NAMALWA (cell line): ENCODE data around the gene GLIS1.

ENCODE experiments used
- DNase-seq: peaks from one replicate; pipeline ENCODE4 v3.0.0-alpha.2; 2015; ENCODE audit warnings: low spot score

GLIS1 gene

DNA sequence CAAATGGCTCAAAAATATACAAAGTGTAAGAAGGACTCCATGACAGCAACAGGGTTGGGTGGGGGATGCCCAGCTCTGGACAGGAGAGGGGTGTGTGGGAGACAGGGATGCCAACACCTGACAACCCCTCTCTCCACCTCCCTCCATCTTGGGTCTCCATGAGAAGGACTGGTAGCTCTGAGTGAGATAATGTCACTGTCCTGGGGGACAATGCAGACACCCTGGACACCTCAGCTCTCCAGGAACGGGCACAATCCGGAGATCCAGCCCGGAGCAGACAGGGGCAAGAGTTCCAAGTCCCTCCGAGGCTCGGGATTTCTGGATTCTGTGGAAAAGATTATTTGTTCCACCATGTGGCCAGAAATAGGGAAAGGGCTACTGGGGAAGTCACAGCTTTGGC lies 122.5 kb downstream of the GLIS1 start:
- no peak for DNase-seq

DNA sequence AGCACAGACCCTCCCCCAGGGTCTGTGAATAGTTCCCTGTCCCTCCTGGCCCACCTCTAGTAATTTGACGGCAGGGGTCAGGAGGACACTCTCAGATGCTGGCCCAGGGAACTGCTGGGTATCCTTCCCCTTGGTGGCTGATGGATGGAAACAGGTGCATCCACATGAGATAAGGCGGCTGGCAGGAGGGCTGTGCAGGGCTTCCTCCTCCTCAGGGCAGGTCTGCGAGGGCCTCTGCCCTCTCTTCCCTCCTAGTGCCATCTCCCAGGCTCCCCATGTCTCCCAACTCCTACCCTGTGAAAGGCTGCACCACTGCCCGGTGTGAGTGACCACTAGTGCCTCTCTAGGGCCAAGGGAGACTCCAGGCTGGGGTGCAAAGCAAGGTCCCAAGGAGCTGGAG lies 123.9 kb downstream of the GLIS1 start:
- DNase-seq = no peak

DNA sequence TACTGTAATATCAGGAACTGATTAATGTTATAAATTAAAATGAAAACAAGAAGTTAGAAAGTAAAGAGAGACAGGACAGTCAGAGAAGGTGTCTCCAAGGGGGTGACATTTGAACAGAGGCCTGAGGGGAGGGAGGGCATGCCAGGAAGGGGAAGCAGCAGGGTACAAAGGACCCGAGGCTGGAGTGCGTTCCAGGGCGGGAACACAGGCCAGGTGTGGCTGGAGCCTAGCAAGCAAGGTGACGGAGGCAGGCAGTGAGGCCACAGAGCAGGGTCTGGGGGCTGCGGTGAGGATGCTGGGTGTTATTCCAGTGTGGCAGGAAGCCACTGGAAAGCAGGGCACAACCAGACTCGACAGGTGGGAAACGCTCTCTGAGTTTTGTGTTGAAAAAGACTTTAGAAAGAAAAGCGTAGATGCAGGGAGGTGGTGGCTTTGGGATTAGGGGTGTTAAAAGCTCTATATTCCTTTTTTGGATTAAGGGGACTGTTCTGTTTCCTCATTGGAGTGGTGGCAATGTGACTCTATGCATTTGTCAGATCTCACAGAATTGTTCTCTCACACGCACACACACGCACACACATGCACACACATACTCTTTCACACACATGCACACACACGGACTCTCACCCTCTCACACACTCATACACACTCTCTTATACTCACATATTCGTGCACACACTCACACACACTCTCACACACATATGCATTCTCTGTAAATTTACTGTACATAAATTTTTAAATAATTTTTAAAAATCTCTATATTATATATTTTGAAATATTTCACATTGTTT lies 124.5 kb downstream of the GLIS1 start:
- DNase-seq = no peak

DNA sequence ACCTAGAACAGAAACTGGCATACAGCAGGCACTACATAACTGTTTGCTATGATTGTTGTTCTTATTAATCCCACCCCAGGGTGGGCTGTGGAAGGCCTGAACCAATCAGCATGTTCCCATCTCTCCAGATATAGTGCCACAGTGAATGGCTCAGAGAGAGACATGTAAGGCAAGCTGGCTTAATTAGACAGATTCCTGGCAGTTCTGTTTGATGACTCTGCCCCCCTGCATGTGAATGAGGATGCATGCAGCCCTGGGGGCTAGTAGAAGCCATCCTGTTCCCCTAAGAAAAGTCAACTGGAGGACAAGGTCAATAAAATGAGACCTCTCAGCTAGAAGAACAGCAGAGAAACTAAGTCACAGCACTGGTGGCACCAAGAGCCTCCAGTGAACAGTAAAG lies 130.3 kb downstream of the GLIS1 start:
- no peak for DNase-seq

DNA sequence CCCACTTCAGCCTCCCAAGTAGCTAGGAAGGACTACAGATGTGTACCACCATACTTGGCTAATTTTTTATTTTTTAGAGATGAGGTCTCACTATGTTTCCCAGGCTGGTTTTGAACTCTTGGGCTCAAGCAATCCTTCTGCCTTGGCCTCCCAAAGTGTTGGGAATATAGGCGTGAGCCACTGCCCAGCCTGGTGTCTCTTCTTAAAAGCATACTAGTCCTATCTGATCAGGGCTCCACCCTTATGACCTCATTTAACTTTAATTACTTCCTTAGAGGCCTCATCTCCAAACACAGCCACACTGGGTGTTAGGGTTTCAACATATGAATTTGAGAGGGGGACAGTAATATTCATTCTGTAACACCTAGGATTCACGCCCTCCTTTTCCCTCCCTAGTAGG lies 130.9 kb downstream of the GLIS1 start:
- no peak for DNase-seq

DNA sequence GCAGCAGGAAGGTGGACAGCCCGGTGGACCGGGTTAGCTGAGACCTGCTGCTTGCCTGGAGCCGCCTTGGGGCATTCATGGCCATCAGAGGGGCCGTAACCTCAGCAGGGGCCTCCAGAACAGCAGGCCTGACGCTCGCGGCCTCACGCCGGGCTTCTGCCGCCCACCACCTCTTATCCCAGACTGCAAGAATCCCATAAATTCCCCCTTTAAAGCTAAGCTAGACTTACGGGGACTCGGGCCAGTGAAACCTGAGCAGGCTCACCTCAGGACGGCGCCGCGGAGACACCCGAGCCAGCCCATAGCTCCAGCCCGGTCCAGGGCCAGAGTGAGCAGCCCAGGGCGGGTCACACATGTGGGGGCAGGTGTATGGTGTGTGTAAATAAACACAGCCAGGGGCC lies 132.3 kb downstream of the GLIS1 start:
- no peak for DNase-seq

DNA sequence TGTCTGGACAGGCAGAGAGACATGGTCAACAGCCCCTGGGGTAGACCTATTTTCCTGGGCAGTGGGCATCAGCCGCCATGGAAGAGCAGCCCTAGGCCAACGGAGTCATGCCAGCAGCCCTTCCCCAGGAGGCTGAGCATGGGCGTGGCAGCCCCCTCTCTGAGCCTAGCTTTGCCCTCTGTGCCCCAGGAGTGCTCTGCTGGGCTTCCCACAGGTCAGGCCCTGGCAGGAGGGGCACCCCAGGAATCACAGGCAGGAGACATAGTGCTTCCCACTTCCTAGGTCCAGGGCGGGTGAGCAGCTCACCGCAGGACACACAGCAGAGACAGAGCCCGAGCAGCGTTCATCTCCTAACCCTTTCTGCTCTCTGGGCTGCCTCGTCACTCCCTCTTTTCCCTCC lies 132.8 kb downstream of the GLIS1 start:
- no peak for DNase-seq

DNA sequence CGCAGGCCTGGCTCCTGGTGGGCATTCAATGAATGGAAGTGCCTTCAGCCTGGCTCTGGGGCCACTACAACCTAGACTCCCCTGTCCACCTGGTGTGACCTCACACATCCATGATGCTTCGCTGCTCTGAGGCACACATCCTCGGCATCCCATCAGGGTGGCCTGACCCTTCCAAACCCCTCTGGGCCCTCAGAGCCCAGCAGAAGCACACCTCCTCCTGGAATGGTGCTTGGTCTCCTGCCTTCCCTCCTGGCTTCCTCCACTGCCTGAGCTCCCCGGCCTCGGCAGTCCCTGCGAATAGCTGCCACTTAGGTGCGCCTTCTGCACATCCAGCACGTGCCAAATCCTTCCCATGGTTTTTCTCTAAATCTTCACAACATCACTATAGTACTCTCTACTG lies 133.8 kb downstream of the GLIS1 start:
- no peak for DNase-seq

DNA sequence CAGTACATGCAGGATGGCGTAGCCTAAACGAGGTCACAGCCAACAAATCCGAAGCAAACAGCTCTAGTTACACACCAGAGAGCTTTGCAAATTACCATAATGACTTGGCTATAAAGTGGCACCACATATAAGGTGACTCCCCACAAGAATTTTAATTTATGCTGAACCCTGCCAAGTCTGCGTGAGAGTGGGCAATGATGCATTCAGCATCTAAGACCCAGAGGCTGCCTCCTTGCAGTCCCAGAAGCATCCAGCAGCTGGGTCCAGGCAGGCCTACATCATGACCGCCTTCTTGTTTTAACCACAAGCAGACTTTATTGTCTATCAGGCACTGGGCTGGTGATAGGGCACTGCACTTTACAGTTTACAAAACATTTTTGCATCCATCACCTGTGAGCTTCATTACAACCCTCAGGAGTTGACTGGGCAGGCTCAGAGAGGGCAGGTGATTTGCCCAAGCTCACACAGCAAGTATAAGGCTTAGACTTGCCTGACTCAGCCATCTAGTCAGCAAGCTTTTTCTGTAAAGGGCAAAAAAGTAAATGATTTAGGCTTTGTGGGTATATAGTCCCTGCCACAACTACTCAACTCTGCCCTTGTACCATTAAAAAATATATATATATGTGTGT lies 134.6 kb downstream of the GLIS1 start:
- no peak for DNase-seq

DNA sequence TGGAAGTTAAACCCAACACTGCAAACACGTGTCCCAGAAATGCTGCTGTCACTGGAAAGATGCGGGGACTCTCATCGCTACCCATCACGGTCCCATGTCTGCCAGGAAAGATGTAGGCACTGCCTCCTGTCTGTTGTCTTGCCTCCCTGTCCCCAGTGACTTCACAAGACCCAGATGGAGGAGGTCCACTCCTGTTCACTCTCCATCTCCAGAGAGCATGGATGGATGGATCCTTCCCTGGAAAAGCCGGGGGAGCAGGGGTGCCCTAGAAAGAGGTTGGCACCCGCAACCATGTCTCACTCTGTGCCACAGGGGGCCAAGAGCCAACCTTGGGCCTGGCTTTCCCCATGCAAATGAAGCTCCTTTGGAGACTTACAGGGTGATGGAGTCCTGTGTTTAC lies 135.5 kb downstream of the GLIS1 start:
- DNase-seq = no peak

DNA sequence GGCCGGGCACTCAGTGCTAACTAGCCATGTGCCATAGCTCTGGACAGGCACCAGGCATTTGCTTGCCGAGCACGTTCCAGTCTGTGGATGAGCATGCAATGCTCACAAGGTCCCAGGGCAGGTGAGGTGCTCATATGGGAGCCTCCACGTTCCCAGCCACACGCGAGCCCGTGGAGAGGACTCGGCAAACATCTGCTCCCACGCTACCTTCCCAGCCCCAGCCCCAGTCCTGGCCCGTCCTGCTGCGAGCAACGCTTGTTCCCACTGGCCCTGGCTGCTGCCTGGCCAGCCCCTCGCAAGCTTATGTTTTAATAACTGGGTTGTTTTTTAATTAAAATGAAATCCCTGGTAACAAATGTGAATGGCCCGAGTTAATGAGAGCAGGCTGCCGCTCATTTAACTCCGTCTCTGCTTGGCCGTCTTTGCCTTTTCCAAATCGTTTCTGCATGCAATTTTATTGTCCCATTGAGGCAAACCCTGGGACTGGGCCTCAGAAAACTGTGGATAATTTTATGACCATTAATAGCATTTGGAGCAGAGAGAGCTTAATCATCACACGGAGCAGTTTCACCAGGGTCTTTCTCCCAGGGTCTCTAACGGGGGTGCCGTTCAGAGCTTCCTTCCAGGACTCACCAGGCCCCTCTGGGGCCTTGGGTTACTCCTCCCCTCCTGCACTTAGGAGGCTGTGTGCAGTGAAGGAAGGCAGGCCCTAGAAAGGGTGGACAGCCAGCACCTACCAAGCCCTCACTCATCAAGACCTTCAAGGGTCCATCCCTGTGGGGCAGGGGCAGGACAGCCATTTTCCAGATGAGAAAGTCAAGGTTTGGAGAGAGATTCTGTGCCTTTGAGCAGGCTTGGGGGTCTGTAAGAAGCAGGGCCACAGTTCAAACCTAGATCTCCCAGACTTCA lies 136.8 kb downstream of the GLIS1 start:
- DNase-seq = no peak

DNA sequence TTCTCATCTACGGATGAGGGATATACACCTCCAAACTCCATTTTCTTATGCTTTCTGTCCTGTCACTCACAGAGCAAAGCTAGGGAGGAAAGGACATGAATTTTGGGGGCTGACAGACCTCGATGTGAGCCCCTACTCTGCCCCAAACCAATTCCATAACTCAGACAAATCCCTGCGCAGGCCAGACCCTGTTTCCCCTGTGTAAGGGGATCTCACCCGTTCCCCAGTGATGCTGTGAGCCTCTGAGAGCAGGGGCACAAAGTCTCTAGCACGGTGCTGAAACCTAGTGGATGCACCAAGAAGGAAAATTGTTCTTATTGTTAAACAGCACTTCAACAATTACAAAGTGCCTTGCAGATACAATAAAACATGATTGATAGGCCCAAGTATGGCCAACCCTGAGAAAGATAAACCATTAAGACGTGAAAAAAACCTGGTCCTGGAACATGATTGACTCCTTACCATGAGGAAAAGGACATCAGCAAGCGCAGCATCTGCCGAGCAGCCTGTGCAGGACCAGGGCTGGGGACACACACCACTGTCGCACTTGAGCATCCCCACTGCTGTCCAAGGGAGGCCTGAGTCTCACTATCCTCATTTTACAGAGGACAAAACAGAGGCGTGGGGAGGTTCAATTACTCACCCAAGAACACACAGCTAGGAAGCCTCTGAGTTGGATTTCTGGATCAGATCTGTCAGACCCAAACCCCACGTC lies 137.8 kb downstream of the GLIS1 start:
- DNase-seq = no peak

DNA sequence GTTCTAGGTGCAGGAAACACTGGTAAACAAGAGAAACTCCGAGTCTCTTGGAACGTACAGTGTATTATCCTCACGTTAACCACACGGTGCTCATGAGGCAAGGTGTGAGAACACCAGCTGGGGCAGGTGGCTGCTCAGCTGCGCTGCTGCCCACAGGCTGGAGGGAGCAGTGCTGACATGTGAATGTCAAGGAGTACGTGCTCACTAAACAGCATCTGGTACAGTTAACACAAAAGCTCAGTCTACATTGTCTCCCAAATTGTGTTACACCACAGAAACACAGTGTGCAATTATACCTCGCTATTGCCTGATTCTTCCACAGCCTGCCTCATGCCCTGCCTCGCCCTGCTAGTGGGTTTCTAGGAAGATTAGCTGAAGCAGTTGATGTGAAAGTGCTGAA lies 138.4 kb downstream of the GLIS1 start:
- DNase-seq = no peak

DNA sequence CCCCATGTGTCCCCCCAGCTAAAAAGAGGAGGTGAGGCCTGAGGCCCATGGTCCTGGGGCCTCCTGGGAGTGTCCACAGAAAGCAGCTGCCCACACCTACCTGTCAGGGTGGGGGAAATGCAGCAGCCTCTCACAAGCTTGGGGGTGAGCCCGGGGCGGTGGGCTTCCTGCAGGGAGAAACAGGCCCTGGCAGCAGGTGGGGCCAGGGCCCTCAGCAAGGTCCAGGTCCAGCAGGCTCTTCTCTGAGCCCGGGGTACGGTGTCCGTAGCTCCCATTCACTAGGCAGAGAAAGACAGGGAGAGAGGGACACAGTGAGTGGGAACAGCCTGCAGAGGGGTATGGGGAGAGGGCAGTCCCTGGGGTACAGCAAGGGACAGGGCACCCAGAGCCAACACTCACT lies 139.0 kb downstream of the GLIS1 start:
- DNase-seq = no peak

DNA sequence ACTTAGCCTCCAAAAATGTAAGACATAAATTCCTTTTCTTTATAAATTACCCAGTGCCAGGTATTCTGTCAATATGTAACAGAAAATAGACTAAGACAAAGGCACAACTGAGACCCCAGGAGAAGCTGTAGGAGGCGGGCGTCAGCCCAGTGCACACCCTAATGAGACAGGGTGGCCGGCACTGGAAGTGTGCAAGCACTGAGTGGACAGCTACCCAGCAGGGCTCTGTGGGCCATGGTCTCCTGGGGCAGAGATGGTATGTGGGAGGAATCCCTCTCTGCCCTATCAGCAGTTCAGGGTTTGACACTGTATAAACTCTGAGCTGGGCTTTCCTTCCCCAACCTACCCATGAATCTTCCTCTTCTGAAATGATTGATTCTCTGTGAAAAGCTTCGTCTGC lies 139.5 kb downstream of the GLIS1 start:
- DNase-seq = no peak

DNA sequence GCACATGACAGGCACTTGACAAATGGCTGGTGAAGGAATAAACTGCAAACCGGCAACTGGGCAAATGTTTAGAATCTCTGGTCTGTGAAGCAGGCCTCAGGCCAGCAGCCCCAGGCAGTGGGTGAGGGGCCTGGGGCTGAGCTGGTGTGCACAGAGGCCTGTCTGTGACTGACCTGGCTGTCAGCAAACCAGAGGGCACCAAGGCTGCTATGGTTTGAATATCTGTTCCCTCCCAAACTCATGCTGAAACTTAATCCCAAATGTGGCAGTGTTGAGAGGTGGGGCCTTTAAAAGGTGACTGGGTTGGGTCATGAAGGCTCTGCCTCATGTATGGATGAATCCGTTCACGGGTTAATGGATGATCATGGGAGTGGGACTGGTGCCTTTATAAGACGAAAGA lies 140.0 kb downstream of the GLIS1 start:
- DNase-seq = no peak

DNA sequence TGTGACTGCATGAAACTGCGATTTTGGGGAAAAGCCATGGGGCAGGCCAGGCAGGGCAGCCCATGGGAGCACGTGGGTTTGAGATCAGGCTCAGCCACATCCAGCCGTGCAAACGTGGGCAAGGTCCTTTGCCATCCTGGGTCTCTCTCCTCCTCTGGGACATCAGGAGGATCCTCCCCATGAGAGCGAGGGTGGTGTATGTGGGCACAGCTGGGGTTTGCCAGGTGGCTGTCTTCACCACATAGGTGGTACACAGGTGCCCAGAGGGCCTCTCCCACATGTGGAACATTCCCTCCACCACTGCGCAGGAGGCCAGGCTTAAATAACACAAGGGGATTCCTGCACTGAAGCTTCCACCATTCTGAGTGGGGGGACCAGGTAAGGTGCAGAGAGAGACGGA lies 143.1 kb downstream of the GLIS1 start:
- no peak for DNase-seq

DNA sequence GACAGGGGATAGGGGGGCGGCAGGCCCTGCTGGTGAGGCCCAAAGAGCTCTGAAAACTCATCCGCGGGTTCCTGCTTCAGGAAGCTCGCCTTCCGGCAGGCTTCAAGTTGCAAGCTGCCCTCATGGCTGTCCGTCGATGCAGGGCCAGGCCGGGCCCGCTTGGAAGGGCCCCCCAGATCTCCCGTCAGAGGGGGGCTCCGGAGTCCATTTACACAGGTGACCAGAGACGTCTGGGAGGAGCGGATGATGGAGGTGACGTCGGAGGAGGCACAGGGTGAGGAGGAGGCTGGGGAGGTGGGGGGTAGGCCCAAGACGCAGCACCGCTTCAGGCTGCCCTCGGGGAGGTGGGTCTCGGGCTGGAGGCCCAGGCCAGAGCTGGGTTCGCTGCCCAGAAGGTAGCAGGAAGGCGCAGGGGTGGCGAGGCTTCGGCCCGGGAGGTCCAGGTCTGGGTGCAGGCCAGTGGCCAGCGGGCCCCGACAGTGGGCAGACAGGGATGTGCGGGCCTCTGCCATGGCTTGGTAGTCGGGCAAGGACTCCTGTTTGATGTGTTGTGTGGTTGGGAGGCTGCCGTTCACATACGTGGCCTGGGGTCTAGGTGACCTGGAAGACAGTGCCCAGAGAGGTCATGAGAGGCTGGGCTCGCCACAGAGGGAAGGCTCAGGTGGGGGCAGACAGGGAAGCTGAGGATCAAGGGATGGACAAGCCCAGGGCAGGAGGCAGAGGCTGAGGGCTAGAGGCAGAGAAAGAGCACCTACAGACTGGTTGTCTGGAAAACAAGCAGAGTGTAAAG lies 144.4 kb downstream of the GLIS1 start:
- DNase-seq = no peak

DNA sequence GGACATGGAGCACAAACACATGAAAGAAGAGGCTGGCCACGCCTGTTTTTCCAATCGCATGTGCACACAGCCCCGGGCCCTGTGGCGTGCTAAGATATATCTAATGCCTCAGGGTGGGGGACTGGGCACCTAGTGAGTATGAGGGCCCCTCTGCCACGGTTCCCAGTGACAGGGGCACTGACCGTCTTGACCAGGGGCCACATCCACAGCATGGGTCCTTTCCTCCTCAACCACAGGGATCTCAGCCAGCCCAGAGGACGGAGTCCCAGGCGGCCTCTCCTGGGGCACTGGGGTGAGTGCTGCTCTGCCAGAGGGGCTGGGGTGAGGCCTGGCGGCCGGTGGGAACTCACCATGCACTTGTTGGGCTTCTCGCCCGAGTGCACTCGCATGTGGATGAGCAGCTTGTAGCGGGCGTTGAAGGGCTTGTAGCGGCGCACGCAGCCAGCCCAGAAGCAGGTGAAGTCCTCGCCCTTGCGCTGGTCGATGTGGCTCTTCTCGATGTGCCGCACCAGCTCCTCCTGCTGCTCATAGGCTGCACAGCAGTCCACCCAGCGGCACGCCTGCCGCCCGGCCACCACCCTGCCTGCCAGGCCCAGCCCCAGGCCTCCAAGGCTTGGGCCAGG lies 145.1 kb downstream of the GLIS1 start:
- no peak for DNase-seq

DNA sequence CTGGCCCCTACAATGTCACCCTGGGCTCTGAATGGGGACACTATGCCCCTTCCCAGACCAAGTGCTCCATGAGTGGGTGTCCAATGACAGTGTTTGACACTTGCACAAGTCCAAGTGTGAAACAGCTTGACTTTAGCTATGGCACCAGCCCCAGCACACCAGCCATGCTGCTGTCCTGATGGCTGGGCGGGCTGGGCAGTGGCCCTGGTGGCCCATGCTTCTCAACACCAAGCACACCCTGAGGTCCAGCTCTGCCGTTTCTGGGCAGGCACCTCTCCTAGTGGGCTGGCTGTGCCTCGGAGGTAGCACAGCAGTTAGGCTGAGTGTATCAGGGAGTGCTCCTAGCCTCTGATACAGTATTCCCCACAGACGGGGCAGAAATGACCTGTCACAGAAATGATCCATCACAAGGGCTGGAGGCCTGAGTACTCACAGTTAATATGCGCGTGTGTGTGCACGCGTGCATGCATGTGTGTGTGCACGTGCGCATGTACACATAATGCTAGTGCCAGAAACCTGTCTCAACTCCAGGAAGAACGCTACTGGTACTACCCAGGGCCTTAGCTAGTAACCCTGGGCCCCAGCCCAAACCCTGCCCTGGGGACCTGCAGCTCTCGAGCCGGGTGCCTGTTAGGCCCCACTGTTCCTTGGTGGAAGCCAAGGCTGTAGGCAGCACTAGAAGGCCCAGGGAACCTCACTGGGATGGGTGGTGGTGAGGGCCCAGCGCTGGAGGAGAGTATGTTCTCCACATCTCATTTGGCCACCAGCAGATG lies 145.8 kb downstream of the GLIS1 start:
- DNase-seq = no peak
